Keratinocyte (primary cell): ENCODE results near the gene KIR2DL3.
"Not testable (repeated sequence)": the region's sequence is repeated elsewhere in the genome, so short reads cannot be mapped to it uniquely, and the experiment has no call there.

Experiments
- CTCF ChIP-seq, 3 experiments: IDR thresholded peaks in 1 of 3; conservative IDR thresholded peaks in 1 of 3; optimal IDR thresholded peaks in 1 of 3; 2 replicates in 2 of 3; 3 replicates in 1 of 3; pipeline versions ENCODE3 to v1.5.1; 2011; ENCODE audit warnings: low read length in 3 of 3, mild to moderate bottlenecking in 3 of 3, moderate library complexity in 2 of 3, control low read depth in 1 of 3, inconsistent platforms in 1 of 3; ENCODE audit not compliant: insufficient read depth in 2 of 3; ENCODE audit errors: extremely low read depth in 1 of 3
- EZH2 ChIP-seq: IDR thresholded peaks from one replicate; pipeline ENCODE4 v1.6.1; 2012; ENCODE audit warnings: inconsistent platforms, mild to moderate bottlenecking, low read length, moderate library complexity

- not testable (repeated sequence) for TF ChIP-seq EZH2; CTCF (optimal IDR thresholded peaks at IDR 0.05 in 1 of 3, IDR thresholded peaks at IDR 0.05 in 1 of 3, conservative IDR thresholded peaks at IDR 0.05 in 1 of 3; ENCODE audit: extremely low read depth in 1 of 3, insufficient read depth in 2 of 3, low read length in 3 of 3)
Measured at GRCh38 chr19:54750276-54750675, 12.0 kb downstream of the KIR2DL3 start.
